GM19455 (cell line): ENCODE results near the gene HOXD12.

Experiments used
- ATAC-seq: cut with Tn5 transposase; IDR thresholded peaks from one replicate; pipeline ENCODE4 v1.9.1; 2021; ENCODE audit not compliant: unreplicated experiment

HOXD12 gene

GRCh38 chr2:176147210-176147799, 47.7 kb downstream of the HOXD12 start:
- no peak for ATAC-seq

- no peak for ATAC-seq
These were observed 48.4 kb downstream of the HOXD12 start for GRCh38 chr2:176147800-176148496.

GRCh38 chr2:176148751-176149421, 49.3 kb downstream of the HOXD12 start:
- no peak for ATAC-seq

GRCh38 chr2:176149481-176149938, 49.9 kb downstream of the HOXD12 start:
- ATAC-seq, result no peak

GRCh38 chr2:176149939-176150583, 50.5 kb downstream of the HOXD12 start:
- ATAC-seq, result no peak

- ATAC-seq, result no peak
These were observed 51.2 kb downstream of the HOXD12 start for GRCh38 chr2:176150584-176151441.

GRCh38 chr2:176151442-176152287, 52.1 kb downstream of the HOXD12 start, which contains the start of gene HOXD4:
Gene HOXD4, plus strand, starts transcription at chr2:176151550. Its CDS starts 84 bp downstream, at chr2:176151634.
- ATAC-seq, result no peak
